ENCODE results near the gene RPIA. TPM values are rescaled to one million over a fixed set of nuclear protein-coding genes. Genes with fewer than 3 reads are reported as not detected.

RPIA gene
- total and polyA plus RNA-seq, 8 donors: 16.0 to 35.2 (median 31.9) TPM

- peaks cover 0 to 34% of the 10 kb centered on the region in 2 donors for H3K36me3 ChIP-seq
- H3K27ac ChIP-seq: peak overlapping the region; percentile 13 to 46
- intact Hi-C loops (cut with DNase I): no loop called here
- peak in 1 of 4 donors; percentile 38 for DNase-seq
- peak; percentile 89 for ATAC-seq
- peaks cover 0 to 23% of the 10 kb centered on the region in 2 donors for H3K4me1 ChIP-seq
- no peaks in the 10 kb centered on the region for H3K27me3 ChIP-seq
- H3K4me3 ChIP-seq: no peak overlapping the region
- no peaks in the 10 kb centered on the region for H3K9me3 ChIP-seq
- no peak for TF ChIP-seq CTCF (IDR thresholded peaks at IDR 0.05)
These were observed 7.2 kb downstream of the RPIA start for GRCh38 chr2:88698498-88699233.

GRCh38 chr2:88707003-88707402 is 15.5 kb downstream of the RPIA start:
- Histone ChIP-seq H3K36me3 (peaks cover 0 to 26% of the 10 kb centered on the region in 2 donors), H3K9me3 (peaks cover 0 to 4% of the 10 kb centered on the region in 2 donors), H3K4me3 (no peak overlapping the region), H3K4me1 (no peaks in the 10 kb centered on the region), H3K27me3 (no peaks in the 10 kb centered on the region), H3K27ac (no peak overlapping the region)
- ATAC-seq (no peak), DNase-seq (no peak)
- intact Hi-C loops (cut with DNase I): no loop called here
- TF ChIP-seq CTCF (IDR thresholded peaks at IDR 0.05): no peak

GRCh38 chr2:88709181-88709631 is 17.7 kb downstream of the RPIA start:
- intact Hi-C loops (cut with DNase I): no loop called here
- no peaks in the 10 kb centered on the region for H3K4me1 ChIP-seq
- peaks cover 0 to 4% of the 10 kb centered on the region in 2 donors for H3K36me3 ChIP-seq
- ATAC-seq (no peak), DNase-seq (no peak)
- H3K9me3 ChIP-seq: peaks cover 0 to 4% of the 10 kb centered on the region in 2 donors
- H3K27me3 ChIP-seq: no peaks in the 10 kb centered on the region
- no peak for TF ChIP-seq CTCF (IDR thresholded peaks at IDR 0.05)
- H3K27ac ChIP-seq: no peak overlapping the region
- no peak overlapping the region for H3K4me3 ChIP-seq

GRCh38 chr2:88711289-88711688 is 19.8 kb downstream of the RPIA start:
- H3K4me1 ChIP-seq: no peaks in the 10 kb centered on the region
- TF ChIP-seq CTCF (IDR thresholded peaks at IDR 0.05): no peak
- H3K9me3 ChIP-seq: no peaks in the 10 kb centered on the region
- no peaks in the 10 kb centered on the region for H3K27me3 ChIP-seq
- intact Hi-C loops (cut with DNase I): no loop called here
- H3K36me3 ChIP-seq: no peaks in the 10 kb centered on the region
- ATAC-seq: no peak
- no peak for DNase-seq
- no peak overlapping the region for H3K27ac ChIP-seq
- H3K4me3 ChIP-seq: no peak overlapping the region

- no peak for TF ChIP-seq CTCF (IDR thresholded peaks at IDR 0.05)
- intact Hi-C loops (cut with DNase I): no loop called here
- Histone ChIP-seq H3K4me1 (no peaks in the 10 kb centered on the region), H3K4me3 (no peak overlapping the region), H3K27ac (no peak overlapping the region), H3K9me3 (no peaks in the 10 kb centered on the region), H3K27me3 (no peaks in the 10 kb centered on the region), H3K36me3 (no peaks in the 10 kb centered on the region)
- DNase-seq (no peak), ATAC-seq (no peak)
These were observed 20.4 kb downstream of the RPIA start for GRCh38 chr2:88711897-88712296.

Data from left lung (tissue), 10 donors.